DMS114 treated with DMSO at 0.1 percent for 48 hours (cell line): ENCODE results near the gene TAB3.
"Not testable (repeated sequence)": the region's sequence is repeated elsewhere in the genome, so short reads cannot be mapped to it uniquely, and the experiment has no call there.

Source experiments
- DNase-seq: peaks from one replicate; lab custom pipeline; 2025; ENCODE audit not compliant: unreplicated experiment; lab: John Stamatoyannopoulos, UW

Gene TAB3

DNA sequence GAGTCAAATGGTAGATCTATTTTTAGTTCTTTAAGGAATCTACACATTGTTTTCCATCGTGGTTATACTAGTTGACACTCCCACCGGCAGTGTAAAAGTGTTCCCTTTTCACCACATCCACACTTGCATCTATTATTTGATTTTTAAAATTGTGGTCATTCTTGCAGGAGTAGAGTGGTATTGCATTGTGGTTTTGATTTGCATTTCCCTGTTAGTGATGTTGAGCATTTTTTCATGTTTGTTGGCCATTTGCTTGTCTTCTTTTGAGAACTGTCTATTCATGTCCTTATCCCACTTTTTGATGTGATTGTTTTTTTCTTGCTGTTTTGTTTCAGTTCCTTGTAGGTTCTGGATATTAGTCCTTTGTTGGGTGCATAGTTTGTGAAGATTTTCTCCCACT lies 70.0 kb downstream of the TAB3 start:
- DNase-seq: no peak

DNA sequence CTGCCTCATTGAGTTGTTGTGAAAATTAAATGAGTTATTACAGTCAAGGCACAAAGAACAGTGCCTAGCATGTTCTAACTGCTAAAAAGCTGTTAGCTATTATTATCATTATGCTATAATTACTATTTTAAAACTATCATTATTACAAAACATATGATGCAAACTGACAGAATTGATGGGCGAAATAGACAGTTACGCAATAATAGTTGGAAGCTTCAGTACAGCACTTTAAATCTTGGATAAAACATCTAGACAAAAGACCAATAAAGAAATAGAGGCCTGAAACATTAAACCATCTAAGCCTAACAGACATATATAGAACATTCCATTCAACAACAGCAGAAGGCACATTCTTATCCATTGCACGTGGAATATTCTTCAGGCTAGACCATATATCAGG lies 73.0 kb downstream of the TAB3 start:
- no peak for DNase-seq

DNA sequence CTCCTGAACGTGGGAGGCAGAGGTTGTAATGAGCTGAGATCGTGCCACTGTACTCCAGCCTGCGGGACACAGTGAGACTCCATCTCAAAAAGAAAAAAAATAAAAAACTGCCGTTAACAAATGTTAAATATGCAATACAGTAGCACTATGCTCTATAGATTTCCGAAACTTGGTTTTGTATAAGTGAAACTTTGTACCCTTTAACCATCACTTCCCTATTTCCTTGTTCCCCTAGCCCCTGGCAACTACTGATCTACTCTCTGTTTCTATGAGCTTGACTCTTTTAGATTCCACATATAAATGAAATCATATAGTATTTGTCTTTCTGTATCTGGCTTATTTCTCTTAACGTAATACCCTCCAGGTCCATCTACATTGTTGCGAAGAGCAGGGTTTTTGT lies 74.1 kb downstream of the TAB3 start:
- no peak for DNase-seq

DNA sequence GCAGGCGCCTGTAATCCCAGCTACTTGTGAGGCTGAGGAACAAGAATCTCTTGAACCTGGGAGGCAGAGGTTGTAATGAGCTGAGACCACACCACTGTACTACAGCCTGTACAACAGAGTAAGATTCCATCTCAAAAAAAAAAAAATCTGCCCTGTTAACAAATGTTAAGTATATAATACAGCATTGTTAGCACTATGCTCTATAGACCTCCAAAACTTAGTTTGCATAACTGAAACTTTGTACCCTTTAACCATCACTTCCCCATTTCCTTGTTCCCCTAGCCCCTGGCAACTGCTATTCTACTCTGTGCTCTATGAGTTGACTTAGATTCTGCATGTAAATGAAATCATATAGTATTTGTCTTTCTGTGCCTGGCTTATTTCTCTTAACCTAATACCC lies 76.7 kb downstream of the TAB3 start:
- DNase-seq: no peak

DNA sequence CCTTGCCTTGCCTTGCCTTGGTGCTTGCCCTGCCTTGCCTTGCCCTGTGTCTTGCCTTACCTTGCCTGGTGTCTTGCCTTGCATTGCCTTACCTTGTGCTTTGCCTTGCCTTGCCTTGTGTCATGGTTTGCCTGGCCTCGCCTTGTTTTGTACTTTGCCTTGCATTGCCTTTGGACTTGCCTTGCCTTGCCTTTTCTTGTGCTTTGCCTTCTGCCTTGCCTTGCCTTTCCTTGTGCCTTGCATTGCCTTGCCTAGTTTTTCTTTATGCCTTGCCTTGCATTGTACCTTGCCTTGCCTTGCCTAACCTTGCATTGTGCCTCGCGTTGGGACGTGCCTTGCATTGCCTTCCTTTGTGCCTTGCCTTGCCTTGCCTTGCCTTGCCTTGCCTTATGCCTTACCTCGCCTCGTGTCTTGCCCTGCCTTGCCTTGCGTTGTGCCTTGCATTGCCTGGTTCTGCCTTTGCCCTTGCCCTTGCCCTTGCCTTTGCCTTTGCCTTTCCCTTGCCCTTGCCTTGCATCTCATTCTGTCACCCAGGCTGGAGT lies 82.8 kb downstream of the TAB3 start:
- DNase-seq: no peak

DNA sequence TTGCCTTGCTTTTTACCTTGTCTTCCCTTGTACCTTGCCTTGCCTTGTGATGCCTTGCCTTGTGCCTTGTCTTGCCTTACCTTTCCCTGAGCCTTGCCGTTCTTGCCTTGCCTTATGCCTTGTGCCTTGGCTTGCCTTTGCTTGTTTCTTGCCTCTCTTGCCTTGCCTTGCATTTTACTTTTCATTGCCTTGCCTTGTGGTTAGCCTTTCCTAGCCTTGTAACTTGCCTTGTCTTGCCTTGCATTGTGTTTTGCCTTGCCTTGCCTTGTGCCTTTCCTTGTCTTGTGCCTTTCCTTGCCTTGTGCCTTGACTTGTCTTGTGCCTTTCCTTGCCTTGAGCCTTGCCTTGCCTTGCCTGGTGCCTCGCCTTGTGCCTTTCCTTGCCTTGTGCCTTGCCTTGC lies 84.6 kb downstream of the TAB3 start:
- no peak for DNase-seq

DNA sequence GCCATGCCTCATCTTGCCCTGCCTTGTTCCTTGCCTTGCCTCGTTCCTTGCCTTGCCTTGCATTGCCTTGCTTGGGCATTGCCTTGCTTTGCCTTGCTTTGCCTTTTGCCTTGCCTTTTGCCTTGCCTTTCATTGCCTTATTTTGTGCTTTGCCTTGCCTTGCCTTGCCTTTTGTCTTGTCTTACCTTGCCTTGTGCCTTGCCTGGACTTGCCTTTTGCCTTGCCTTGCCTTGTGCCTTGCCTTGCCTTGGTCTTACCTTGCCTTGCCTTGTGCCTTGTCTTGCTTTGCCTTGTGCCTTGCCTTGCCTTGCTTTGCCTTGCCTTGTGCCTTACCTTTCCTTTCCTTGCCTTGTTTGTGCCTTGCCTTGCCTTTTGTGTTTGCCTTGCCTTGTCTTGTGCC lies 88.2 kb downstream of the TAB3 start:
- DNase-seq: no peak

DNA sequence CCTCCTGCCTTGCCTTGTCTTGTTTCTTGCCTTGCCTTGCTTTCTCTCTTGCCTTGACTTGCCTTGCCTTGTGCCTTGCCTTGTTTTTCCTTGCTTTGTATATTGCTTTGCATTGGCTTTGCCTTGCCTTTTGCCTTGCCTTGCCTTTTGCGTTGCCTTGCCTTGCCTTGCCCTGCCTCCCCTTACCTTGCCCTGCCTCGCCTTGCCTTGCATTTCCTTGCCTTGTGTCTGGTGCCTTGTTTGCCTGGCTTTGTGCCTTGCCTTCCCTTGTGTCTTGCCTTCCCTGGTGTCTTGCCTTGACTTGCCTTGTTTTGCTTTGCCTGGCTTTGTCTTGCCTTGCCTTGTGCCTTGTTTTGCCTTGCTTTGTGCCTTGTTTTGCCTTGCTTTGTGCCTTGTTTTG lies 89.7 kb downstream of the TAB3 start:
- no peak for DNase-seq

DNA sequence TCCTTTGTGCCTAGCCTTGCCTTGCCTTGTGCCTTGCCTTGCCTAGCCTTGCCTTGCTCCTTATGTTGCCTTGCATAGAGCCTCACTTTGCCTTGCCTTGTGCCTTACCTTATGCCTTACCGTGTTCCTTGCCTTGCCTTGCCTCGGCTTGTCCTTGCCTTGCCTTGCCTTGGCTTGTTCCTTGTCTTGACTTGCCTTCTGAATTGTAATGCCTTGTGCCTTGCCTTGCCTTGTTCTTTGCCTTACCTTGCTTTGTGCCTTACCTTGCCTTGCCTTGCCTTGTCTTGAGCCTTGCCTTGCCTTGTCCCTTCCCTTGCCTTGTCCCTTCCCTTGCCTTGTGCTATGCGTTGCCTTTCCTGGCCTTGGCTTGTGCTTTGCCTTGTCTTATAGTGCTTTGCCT lies 90.2 kb downstream of the TAB3 start:
- no peak for DNase-seq

DNA sequence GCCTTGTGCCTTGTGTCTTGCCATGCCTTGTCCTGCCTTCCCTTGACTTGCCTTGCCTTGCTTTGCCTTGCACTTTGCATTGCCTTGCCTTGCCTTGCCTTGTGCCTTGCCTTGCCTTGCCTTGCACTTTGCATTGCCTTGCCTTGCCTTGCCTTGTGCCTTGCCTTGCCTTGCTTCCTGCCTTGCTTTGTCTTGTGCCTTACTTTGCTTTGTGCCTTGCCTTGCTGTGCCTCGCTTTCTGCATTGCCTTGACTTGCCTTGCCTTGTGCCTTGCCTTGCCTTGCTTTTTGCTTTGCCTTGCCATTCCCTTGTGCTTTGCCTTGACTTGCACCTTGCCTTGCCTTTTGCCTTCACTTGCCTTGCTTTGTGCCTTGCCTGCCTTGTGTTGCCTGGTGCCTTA lies 91.8 kb downstream of the TAB3 start:
- not testable (repeated sequence) for DNase-seq

DNA sequence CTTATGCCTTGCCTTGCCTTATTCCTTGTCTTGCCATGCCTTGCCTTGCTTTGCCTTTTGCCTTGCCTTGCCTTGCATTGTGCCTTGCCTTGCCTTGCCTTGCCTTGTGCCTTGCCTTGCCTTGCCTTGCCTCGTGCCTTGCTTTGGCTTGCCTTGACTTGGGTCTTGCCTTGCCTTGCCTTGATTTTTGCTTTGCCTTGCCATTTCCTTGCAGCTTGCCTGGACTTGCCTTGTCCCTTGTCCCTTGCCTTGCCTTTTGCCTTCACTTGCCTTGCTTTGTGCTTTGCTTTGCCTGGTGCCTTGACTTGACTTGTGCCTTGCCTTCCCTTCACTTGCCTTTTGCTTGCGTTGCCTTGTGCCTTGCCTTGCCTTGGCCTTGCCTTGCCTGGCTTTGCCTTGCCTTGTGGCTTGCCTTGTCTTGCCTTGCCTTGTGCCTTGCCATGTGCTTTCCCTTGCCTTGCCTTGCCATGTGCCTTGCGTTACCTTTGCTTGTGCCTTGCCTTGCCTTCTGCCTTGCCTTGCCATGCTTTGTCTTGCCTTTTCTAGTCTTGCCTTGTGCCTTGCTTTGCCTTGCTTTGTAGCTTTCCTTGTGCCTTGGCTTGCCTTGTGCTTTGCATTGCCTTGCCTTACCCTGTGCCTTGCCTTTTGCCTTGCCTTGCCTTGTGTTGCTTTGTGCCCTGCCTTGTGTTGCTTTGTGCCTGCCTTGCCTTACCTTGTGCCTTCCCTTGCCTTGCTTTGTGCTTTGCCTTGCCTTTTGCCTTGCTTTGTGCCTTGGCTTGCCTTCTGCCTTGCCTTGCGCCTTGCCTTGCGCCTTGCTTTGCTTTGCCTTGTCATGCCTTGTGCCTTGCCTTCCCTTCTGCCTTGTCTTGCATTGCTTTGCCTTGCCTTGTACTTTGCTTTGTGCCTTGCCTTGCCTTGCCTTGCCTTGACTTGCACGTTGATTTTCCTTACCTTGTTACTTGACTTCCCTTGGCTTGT lies 92.8 kb downstream of the TAB3 start:
- no peak for DNase-seq

DNA sequence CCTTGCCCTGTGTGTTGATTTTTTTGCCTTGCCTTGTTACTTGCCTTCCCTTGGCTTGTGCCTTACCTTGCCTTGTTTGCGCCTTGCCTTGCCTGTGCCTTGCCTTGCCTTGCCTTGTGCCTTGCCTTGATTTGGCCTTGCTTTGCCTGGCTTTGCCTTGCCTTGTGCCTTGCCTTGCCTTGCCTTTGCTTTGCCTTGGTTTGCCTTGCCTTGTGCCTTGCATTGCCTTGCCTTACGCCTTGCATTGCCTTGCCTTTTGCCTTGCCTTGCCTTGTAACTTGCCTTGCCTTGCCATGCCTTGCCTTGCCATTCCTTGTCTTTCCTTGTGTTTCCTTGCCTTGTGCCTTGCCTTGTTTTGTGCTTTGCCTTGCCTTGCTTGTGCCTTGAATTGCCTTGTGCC lies 94.6 kb downstream of the TAB3 start:
- no peak for DNase-seq

DNA sequence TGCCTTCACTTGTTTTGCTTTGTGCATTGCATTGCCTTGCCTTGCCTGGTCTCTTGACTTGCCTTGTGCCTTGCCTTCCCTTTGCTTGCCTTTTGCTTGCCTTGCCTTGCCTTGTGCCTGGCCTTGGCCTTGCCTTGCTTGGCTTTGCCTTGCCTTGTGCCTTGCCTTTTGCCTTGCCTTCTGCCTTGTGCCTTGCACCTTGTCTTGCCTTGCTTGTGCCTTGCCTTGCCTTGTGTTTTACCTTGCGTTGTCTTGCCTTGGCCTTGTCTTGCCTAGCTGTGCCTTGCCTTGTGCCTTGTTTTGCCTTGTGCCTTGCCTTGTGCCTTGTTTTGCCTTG lies 95.3 kb downstream of the TAB3 start:
- no peak for DNase-seq

DNA sequence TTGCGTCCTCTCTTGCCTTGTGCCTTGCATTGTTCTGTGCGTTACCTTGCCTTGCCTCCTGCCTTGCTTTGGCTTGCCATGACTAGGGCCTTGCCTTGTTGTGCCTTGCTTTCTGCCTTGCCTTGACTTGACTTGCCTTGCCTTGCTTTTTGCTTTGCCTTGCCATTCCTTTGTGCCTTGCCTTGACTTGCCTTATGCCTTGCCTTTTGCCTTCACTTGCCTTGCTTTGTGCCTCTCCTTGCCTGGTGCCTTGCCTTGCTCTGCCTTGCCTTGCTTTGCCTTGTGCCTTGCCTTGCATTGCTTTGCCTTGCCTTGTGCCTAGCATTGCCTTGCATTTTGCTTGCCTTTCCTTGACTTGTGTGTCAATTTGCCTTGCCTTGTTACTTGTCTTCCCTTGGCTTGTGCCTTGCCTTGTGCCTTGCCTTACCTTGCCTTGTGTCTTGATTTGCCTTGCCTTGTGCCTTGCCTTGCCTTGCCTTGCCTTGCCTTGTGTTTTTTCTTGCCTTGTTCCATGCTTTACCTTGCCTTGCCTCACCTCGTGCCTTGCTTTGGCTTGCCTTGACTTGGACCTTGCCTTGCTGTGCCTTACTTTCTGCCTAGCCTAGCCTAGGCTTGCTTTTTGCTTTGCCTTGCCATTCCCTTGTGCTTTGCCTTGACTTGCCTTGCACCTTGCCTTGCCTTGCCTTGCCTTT lies 95.8 kb downstream of the TAB3 start:
- no peak for DNase-seq

DNA sequence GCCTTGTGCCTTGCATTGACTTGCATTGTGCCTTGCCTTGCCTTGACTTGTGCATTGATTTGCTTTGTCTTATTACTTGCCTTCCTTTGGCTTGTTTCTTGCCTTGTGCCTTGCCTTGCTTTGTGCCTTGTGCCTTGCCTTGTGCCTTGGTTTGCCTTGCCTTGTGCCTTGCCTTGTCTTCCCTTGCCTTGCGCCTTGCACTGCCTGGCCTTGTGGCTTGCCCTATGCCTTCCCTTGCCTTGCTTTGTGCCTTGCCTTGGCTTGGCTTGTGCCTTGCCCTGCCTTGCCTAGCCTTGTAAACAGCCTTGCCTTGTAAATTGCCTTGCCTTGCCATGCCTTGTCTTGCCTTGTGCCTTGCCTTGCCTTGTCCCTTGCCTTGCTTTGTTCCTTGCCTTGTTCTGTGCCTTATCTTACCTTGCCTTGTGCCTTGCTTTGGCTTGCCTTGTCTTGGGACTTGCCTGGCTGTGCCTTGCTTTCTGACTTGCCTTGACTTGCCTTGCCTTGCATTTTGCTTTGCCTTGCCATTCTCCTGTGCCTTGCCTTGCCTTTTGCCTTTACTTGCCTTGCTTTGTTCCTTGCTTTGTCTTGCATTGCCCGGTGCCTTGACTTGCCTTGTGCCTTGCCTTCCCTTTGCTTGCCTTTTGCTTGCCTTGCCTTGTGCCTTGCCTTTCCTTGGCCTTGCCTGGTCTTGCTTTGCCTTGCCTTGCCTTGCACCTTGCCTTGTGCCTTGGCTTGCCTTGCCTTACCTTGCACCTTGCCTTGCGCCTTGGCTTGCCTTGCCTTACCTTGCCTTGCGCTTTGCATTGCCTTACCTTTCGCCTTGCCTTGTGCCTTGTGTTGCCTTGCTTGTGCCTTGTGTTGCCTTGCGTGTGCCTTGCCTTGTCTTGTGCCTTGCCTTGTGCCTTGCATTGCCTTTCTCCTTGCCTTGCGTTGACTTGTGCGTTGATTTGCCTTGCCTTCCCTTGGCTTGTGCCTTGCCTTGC lies 97.5 kb downstream of the TAB3 start:
- DNase-seq: no peak

DNA sequence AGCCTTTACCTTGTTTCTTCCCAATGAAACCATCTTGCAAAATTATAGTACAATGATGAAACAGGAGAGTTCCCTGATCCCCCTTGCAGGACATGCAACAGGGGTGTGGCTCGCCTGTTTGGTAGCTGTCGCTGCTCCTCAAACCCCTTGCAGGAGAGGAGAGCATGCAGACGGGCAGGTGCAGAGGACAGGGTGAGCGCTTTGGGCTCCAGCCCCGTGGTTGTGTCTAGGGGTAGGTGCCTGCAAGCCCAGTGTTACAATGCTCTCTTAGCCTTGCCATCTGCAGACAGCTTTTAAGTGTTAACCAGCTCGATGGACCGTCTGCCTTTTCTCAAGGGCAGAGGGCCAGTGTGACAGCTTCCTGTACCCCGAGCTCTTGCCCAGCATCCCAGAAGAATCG lies 102.0 kb downstream of the TAB3 start:
- DNase-seq: no peak

DNA sequence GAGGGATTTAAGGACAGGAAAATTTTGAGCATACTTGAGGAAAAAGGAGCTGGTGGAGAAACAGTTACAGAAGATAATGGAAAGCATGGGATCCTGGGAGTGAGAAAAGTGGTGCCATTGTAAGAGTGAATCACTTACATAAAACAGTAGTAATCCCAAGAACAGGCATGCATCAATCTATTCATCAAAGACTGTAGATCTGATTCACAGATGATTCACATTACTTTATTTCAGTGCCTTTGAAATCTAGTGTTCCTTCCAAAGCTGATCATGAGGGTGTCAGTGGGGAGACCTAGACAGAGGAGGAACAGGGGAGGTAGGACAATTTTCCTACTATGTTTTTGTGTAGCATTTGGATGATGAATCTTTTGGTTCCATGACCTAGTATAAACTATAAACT lies 102.7 kb downstream of the TAB3 start:
- DNase-seq: no peak

DNA sequence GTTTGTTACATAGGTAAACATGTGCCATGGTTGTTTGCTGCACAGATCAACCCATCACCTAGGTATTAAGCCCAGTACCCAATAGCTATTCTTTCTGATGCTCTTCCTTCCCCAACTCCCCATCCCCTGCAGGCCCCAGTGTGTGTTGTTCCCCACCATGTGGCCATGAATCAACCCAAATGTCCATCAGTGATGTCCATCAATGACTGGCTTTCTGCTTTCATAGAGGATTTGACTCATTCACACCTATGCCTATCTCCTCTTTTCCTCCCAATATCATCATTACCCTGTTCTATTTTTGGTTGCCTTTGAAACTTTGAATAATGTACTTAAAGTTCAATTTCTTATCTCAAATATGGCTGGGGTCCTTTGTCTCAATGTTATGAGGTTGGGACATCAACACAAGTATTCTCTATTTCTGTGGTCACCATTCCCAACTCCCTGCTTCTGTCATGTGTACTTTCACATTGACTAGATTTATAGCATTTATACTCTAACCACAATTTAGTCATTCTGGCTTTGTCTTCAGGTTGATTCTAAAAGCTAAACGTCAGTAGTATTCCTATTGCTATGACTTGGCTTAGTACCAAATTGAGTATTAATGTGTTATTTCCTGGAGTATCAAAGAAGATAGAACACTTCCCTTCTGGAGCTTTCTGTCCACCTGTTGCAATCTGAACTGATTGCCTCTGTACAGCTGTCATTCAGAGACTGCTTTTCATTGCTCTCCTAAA lies 107.2 kb downstream of the TAB3 start:
- DNase-seq: no peak

DNA sequence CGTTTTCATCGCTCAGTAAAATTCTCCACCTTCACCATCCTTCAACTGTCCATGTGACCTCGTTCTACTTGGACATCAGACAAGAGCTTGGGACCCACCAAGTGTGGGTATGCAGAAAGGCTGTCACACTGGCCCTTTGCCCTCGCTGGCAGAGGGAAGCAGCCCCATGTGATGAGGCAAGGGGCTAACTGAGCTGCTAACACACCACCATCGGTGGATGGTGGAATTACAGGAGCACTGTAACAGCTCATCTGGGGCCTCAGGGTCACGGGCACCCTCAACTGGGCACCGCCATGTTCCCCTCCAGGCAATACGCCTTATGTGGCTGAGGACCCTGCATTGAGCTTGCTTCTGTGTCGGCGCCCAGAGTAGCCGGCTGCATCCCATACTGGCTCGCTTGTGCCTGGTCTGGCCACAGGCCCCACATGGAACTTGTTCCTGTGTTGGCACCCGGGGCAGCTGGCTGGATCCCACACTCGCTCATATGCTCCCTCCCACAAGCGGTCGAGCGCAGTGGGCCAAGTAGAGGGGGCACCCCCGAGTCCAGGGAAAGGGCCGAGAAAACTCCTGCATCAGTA lies 109.5 kb downstream of the TAB3 start:
- no peak for DNase-seq

DNA sequence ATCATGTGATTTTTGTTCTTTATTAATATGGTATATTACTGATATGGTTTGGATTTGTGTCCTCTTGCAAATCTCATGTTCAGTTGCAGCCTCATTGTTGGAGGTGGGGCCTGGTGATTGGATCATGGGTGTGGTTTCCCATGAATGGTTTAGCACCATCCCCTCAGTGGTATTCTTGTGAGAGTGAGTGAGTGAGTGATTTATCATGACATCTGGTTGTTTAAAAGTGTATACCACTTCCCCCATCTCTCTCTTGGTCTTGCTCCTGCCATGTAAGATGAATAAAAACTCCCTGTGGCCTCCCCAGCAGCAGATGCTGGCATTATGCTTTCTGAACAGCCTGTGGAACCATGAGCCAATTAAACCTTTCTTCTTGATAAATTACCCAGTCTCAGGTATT lies 111.5 kb downstream of the TAB3 start:
- no peak for DNase-seq
